HG03558 (cell line): ENCODE data around the gene GTF2H4.

Source experiments
- ATAC-seq: cut with Tn5 transposase; IDR thresholded peaks from one replicate; pipeline ENCODE4 v1.9.1; 2021; ENCODE audit warnings: moderate number of reproducible peaks; ENCODE audit not compliant: unreplicated experiment; ENCODE audit errors: extremely low read depth

GTF2H4 gene

GRCh38 chr6:30882204-30882758 lies 25.7 kb upstream of the GTF2H4 start:
- no peak for ATAC-seq

- no peak for ATAC-seq
Observed at GRCh38 chr6:30882759-30883684, 25.0 kb upstream of the GTF2H4 start.

- ATAC-seq: no peak
Observed at GRCh38 chr6:30883685-30884520, 24.1 kb upstream of the GTF2H4 start, which contains the start of gene DDR1. Gene DDR1 (plus strand): TSS chr6:30884519. CDS start chr6:30888730, 4,211 bp downstream.

- ATAC-seq: no peak
Observed at GRCh38 chr6:30884521-30885480, 23.2 kb upstream of the GTF2H4 start.

GRCh38 chr6:30885481-30885998 lies 22.5 kb upstream of the GTF2H4 start:
- no peak for ATAC-seq

- ATAC-seq: no peak
Observed at GRCh38 chr6:30885999-30886896, 21.8 kb upstream of the GTF2H4 start.

GRCh38 chr6:30886897-30887255 lies 21.1 kb upstream of the GTF2H4 start:
- no peak for ATAC-seq

- ATAC-seq: no peak
Observed at GRCh38 chr6:30887901-30888815, 19.8 kb upstream of the GTF2H4 start.

GRCh38 chr6:30888816-30889495 lies 19.1 kb upstream of the GTF2H4 start:
- no peak for ATAC-seq

GRCh38 chr6:30889496-30889885 lies 18.5 kb upstream of the GTF2H4 start:
- ATAC-seq: no peak

- no peak for ATAC-seq
Observed at GRCh38 chr6:30889921-30890645, 17.9 kb upstream of the GTF2H4 start.

- no peak for ATAC-seq
Observed at GRCh38 chr6:30890646-30891449, 17.2 kb upstream of the GTF2H4 start.

GRCh38 chr6:30891450-30891723 lies 16.6 kb upstream of the GTF2H4 start:
- no peak for ATAC-seq

- no peak for ATAC-seq
Observed at GRCh38 chr6:30891816-30892538, 16.0 kb upstream of the GTF2H4 start.

- ATAC-seq: no peak
Observed at GRCh38 chr6:30893001-30893591, 14.9 kb upstream of the GTF2H4 start.
